ENCODE results near the gene ENPP4. TPM values are rescaled to one million over a fixed set of nuclear protein-coding genes. Genes with fewer than 3 reads are reported as not detected.

The ENPP4 gene
- total RNA-seq, 3 donors from 2014 or later = 18.5 to 24.2 (median 23.2) TPM

- DNase-seq (no peak), ATAC-seq (no peak)
- peaks cover 9% of the 10 kb centered on the region for H3K4me1 ChIP-seq (ENCODE audit: low read depth)
- no peaks in the 10 kb centered on the region for H3K36me3 ChIP-seq (ENCODE audit: low read depth)
- intact Hi-C loops (cut with DNase I, micrococcal nuclease) = loop anchor here in 1 of 2 donors (10.0 kb wide), 1 partner anchor 320 kb away; no protein-coding TSS in a partner anchor
- peaks cover 17% of the 10 kb centered on the region for H3K9me3 ChIP-seq
- TF ChIP-seq, protein P1, sequence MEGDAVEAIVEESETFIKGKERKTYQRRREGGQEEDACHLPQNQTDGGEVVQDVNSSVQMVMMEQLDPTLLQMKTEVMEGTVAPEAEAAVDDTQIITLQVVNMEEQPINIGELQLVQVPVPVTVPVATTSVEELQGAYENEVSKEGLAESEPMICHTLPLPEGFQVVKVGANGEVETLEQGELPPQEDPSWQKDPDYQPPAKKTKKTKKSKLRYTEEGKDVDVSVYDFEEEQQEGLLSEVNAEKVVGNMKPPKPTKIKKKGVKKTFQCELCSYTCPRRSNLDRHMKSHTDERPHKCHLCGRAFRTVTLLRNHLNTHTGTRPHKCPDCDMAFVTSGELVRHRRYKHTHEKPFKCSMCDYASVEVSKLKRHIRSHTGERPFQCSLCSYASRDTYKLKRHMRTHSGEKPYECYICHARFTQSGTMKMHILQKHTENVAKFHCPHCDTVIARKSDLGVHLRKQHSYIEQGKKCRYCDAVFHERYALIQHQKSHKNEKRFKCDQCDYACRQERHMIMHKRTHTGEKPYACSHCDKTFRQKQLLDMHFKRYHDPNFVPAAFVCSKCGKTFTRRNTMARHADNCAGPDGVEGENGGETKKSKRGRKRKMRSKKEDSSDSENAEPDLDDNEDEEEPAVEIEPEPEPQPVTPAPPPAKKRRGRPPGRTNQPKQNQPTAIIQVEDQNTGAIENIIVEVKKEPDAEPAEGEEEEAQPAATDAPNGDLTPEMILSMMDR (IDR thresholded peaks at IDR 0.05) = no peak
- H3K4me3 ChIP-seq = no peak overlapping the region
Observed at GRCh38 chr6:46095251-46095650, 34.5 kb upstream of the ENPP4 start.

DNA sequence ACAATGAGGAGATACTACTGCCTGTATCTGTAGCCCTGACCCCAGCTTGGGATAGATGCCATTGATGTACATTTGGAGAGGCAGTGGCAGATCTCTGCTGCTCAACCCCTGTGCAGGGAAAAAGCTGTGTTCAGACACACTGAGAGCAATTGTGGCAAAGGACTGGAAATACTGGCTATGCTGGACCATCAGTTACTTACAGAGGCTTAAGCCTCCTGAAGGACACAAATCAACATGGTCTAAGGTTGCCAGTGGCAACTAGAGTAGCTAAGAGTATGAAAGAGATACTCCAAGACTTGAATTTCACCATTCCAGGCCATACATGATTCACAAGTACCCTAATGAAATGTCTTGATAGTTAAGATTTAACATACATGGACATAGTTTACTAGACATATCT is 32.4 kb upstream of the ENPP4 start:
- intact Hi-C loops (cut with DNase I, micrococcal nuclease) = loop anchor here in 1 of 2 donors (10.0 kb wide), 1 partner anchor 317 kb away; no protein-coding TSS in a partner anchor

GRCh38 chr6:46098678-46099077 is 31.1 kb upstream of the ENPP4 start:
- TF ChIP-seq, protein P1 (IDR thresholded peaks at IDR 0.05) = no peak
- ATAC-seq (peak; percentile 95), DNase-seq (peak; percentile 68 to 81 (median 78))
- H3K4me1 ChIP-seq (ENCODE audit: low read depth) = peaks cover 9% of the 10 kb centered on the region
- H3K4me3 ChIP-seq = no peak overlapping the region
- peaks cover 17% of the 10 kb centered on the region for H3K9me3 ChIP-seq
- intact Hi-C loops (cut with DNase I, micrococcal nuclease) = loop anchor here in 1 of 2 donors (10.0 kb wide), 1 partner anchor 316 kb away; no protein-coding TSS in a partner anchor
- no peaks in the 10 kb centered on the region for H3K36me3 ChIP-seq (ENCODE audit: low read depth)

More for the DNA sequence above, 32.4 kb upstream of the ENPP4 start:
- TF ChIP-seq, protein P1 (IDR thresholded peaks at IDR 0.05) = no peak
- Histone ChIP-seq H3K4me1 (ENCODE audit: low read depth) (peaks cover 9% of the 10 kb centered on the region), H3K9me3 (peaks cover 17% of the 10 kb centered on the region), H3K36me3 (ENCODE audit: low read depth) (no peaks in the 10 kb centered on the region), H3K4me3 (no peak overlapping the region)
- ATAC-seq = no peak
- DNase-seq = no peak

DNA sequence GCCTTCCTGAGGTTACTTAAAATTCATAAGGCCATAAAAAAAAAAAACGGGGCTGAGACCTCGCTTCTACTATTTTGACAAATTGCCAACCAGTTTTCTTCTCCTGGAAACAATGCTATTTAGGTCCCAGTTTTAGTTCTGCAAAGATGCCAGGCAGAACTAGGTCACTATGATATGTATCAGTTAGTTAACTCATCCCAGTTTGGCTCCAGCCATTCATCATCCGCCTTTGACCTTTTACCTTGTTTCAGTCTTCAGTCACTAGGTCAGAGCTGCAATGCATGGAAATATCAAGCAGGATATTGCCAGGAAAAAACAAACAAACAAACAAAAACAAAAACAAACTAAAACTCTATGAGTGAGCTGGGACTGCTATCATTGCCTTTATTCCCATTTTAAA is 29.8 kb upstream of the ENPP4 start:
- TF ChIP-seq, protein P1 (IDR thresholded peaks at IDR 0.05) = no peak
- Histone ChIP-seq H3K4me1 (ENCODE audit: low read depth) (peaks cover 9% of the 10 kb centered on the region), H3K9me3 (peaks cover 12% of the 10 kb centered on the region), H3K36me3 (ENCODE audit: low read depth) (no peaks in the 10 kb centered on the region), H3K4me3 (no peak overlapping the region)
- no peak for ATAC-seq
- intact Hi-C loops (cut with DNase I, micrococcal nuclease) = loop anchor here in 1 of 2 donors (10.0 kb wide), 1 partner anchor 315 kb away; no protein-coding TSS in a partner anchor
- DNase-seq = no peak

GRCh38 chr6:46102123-46102522 is 27.7 kb upstream of the ENPP4 start:
- Histone ChIP-seq H3K36me3 (ENCODE audit: low read depth) (no peaks in the 10 kb centered on the region), H3K4me1 (ENCODE audit: low read depth) (peaks cover 9% of the 10 kb centered on the region), H3K4me3 (no peak overlapping the region), H3K9me3 (no peaks in the 10 kb centered on the region)
- no peak for DNase-seq
- ATAC-seq = no peak
- intact Hi-C loops (cut with DNase I, micrococcal nuclease) = no loop called here
- TF ChIP-seq, protein P1 (IDR thresholded peaks at IDR 0.05) = no peak
